GM12878 (cell line): Measurements from ENCODE around the gene OR4E1. TPM values are rescaled to one million over a fixed set of nuclear protein-coding genes. Genes with fewer than 3 reads are reported as not detected.

Experiments
- ATAC-seq: fragments of 200-7000 bp; cut with Tn5 transposase; 3 replicates; pipeline ENCODE4 v1.9.1; 2020; ENCODE audit warnings: mild to moderate bottlenecking, moderate library complexity
- BruUV-seq: library from RNA; stranded (reverse); fragments of 400-500 nt; replicated peaks from 2 replicates; lab custom pipeline; 2021; lab: Mats Ljungman, UMichigan
- CTCF ChIA-PET: fragments of 300-600 bp; sonication (Branson Sonifier 250); formaldehyde crosslinking; extraction: SDS; loops from one replicate; lab custom pipeline; 2021; ENCODE audit warnings: inconsistent platforms; lab: Yijun Ruan, JAX
- POLR2A ChIA-PET: fragments of 350-600 bp; formaldehyde crosslinking; extraction: SDS; loops from one replicate; lab custom pipeline; 2021; ENCODE audit warnings: inconsistent platforms; lab: Charles Lee
- RAD21 ChIA-PET: fragments of 300-600 bp; sonication (Branson Sonifier 250); formaldehyde crosslinking; loops from one replicate; lab custom pipeline; 2023; ENCODE audit warnings: antibody characterized with exemption; ENCODE audit not compliant: unreplicated experiment; lab: Charles Lee
- SMC1A ChIA-PET: fragments of 300-600 bp; sonication (Branson Sonifier 250); formaldehyde crosslinking; loops from one replicate; lab custom pipeline; 2023; ENCODE audit not compliant: unreplicated experiment, uncharacterized antibody; lab: Charles Lee
- DNase-seq: peaks from one replicate; pipeline ENCODE4 v3.0.0-alpha.2; 2011; ENCODE audit warnings: low read depth, low spot score
- FAIRE-seq: peaks from 3 replicates; lab custom pipeline; 2011; peaks lifted over from hg19 to GRCh38; lab: Jason Lieb, UNC
- H2AFZ ChIP-seq: 2 replicates; pipeline ENCODE4 v1.6.0; 2011; ENCODE audit warnings: low read depth, low read length, control low read depth; ENCODE audit not compliant: control insufficient read depth
- H3K27ac ChIP-seq: 2 replicates; pipeline ENCODE4 v1.5.1; 2011; ENCODE audit warnings: control low read depth; ENCODE audit not compliant: control insufficient read depth, insufficient read depth
- H3K27me3 ChIP-seq, 2 experiments: replicated peaks in 1 of 2; 2 replicates each; pipeline versions ENCODE4 v1.6.0 to v1.6.1; 2011; ENCODE audit warnings: low read length in 1 of 2; ENCODE audit not compliant: control insufficient read depth in 2 of 2, insufficient read depth in 2 of 2
- H3K36me3 ChIP-seq, 2 experiments: 2 replicates each; pipeline ENCODE4 v1.5.1; 2011; ENCODE audit warnings: low read length in 1 of 2; ENCODE audit not compliant: control insufficient read depth in 2 of 2, insufficient read depth in 2 of 2
- H3K4me1 ChIP-seq: 2 replicates; pipeline ENCODE4 v1.6.1; 2011; ENCODE audit warnings: mild to moderate bottlenecking, low read length, moderate library complexity, mixed read lengths; ENCODE audit not compliant: control insufficient read depth, insufficient read depth
- H3K4me2 ChIP-seq: 2 replicates; pipeline ENCODE4 v1.6.0; 2011; ENCODE audit warnings: control low read depth; ENCODE audit not compliant: control insufficient read depth, insufficient read depth
- H3K4me3 ChIP-seq: fragments of 200-600 bp; sonication (generic); 2 replicates; pipeline ENCODE4 v1.5.1; 2016
- H3K79me2 ChIP-seq: 2 replicates; pipeline ENCODE4 v1.6.0; 2011; ENCODE audit warnings: low read length; ENCODE audit not compliant: control insufficient read depth, insufficient read depth
- H3K9ac ChIP-seq: 2 replicates; pipeline ENCODE4 v1.8.0; 2011; ENCODE audit warnings: low read length, control low read depth, mixed read lengths; ENCODE audit not compliant: control insufficient read depth, insufficient read depth
- H3K9me3 ChIP-seq: replicated peaks from 3 replicates; pipeline ENCODE4 v1.5.1; 2011; ENCODE audit warnings: mild to moderate bottlenecking, low read length; ENCODE audit not compliant: control insufficient read depth, insufficient read depth
- H4K20me1 ChIP-seq: 2 replicates; pipeline ENCODE4 v1.6.0; 2011; ENCODE audit not compliant: control insufficient read depth, insufficient read depth
- CBX5 ChIP-seq: sonication (generic); IDR thresholded peaks from 2 replicates; pipeline ENCODE4 v1.6.1; 2016; ENCODE audit warnings: low read depth, moderate library complexity, mild to moderate bottlenecking, inconsistent platforms
- CEBPZ ChIP-seq: fragments of 150-350 bp; IDR thresholded peaks from 2 replicates; pipeline ENCODE4 v1.6.1; 2016; ENCODE audit warnings: low read depth, low read length
- HDAC2 ChIP-seq: fragments of 200-600 bp; sonication (generic); IDR thresholded peaks from 2 replicates; pipeline ENCODE4 v1.6.1; 2017
- JUNB ChIP-seq: IDR thresholded peaks from 2 replicates; pipeline ENCODE4 v1.6.1; 2016; ENCODE audit warnings: antibody characterized with exemption, mild to moderate bottlenecking
- SMARCA5 ChIP-seq: fragments of 450-650 bp; IDR thresholded peaks from 2 replicates; pipeline ENCODE4 v1.6.1; 2017; ENCODE audit warnings: mild to moderate bottlenecking
- TCF3 ChIP-seq: IDR thresholded peaks from 2 replicates; pipeline ENCODE4 v1.6.1; 2012; ENCODE audit warnings: low read depth, mild to moderate bottlenecking, low read length, borderline replicate concordance; ENCODE audit not compliant: insufficient read depth
- WGBS: methylation state at CpG from one replicate; pipeline ENCODE4 v1.1.6; 2016; ENCODE audit warnings: low lambda C conversion rate; ENCODE audit not compliant: insufficient replicate concordance, insufficient coverage; ENCODE audit errors: missing lambda C conversion rate; 5-methylcytosine and 5-hydroxymethylcytosine counted together
- in situ Hi-C: fragments of 300-500 bp; cut with MboI; formaldehyde crosslinking; loops from 9 replicates; pipeline ENCODE4 v1.14.3; 2018; ENCODE audit warnings: mixed read lengths
- intact Hi-C: fragments of 100-400 bp; cut with micrococcal nuclease; formaldehyde crosslinking; loops from one replicate; pipeline ENCODE4 v1.14.2; 2022; ENCODE audit not compliant: unreplicated experiment
- polyA plus RNA-seq, 11 experiments: library from polyadenylated mRNA; depleted of rRNA in 4 of 11; unstranded in 6 of 11; stranded (reverse) in 5 of 11; fragments of >200 nt; fragmentation: Nextera tagmentation in 4 of 11; fragmentation: Illumina TruSeq in 1 of 11; extraction: Ambion mirVana in 4 of 11; extraction: Trizol in 1 of 11; gene quantifications; 1 replicate in 1 of 11; 2 replicates in 10 of 11; pipeline versions ENCODE4 v1.2.1 to v1.2.3, GENCODE V29; 2011 to 2016; ENCODE audit warnings: inconsistent platforms in 2 of 11, missing spikeins in 2 of 11, low read depth in 1 of 11
- total RNA-seq, 4 experiments: library from RNA; depleted of rRNA in 3 of 4; stranded (reverse); fragments of >200 nt in 3 of 4; fragmentation: Illumina TruSeq in 1 of 4; extraction: Trizol in 1 of 4; gene quantifications; 2 replicates each; pipeline versions ENCODE4 v1.2.1 to v1.2.3, GENCODE V29; 2013 to 2021
- TF ChIP-seq, protein P1 (sequence below): fragments of 450-650 bp; IDR thresholded peaks from 2 replicates; pipeline ENCODE4 v1.6.1; 2014; ENCODE audit warnings: mild to moderate bottlenecking
- TF ChIP-seq, protein P2 (sequence below): fragments of 450-650 bp; IDR thresholded peaks from 2 replicates; pipeline ENCODE4 v1.6.1; 2017; ENCODE audit warnings: low read depth, mild to moderate bottlenecking, moderate library complexity

Gene OR4E1
- total and polyA plus RNA-seq, 10 of the 15 experiments (the other 5 are each of a cell fraction or from before 2014, with no cell fraction given) = not detected

DNA sequence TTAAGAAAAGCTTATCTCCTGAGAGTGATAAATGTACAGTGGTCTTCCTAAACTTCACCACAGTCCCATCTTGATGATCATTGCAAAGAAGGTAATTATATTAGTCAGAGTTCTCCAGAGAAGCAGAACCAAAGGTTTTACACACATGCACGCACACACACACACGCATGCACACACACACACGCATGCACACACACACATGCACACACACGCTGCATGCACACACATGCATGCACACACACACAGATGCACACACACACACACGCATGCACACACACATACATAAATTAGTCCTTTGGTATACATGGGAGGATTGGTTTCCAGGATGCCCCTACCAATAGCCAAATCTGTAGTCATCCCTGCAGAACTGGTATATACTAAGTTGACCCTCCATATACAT lies 19.4 kb downstream of the OR4E1 start (continued):
- TF ChIP-seq CEBPZ (no peak), HDAC2 (no peak), JUNB (no peak)
- TF ChIP-seq, protein P1, sequence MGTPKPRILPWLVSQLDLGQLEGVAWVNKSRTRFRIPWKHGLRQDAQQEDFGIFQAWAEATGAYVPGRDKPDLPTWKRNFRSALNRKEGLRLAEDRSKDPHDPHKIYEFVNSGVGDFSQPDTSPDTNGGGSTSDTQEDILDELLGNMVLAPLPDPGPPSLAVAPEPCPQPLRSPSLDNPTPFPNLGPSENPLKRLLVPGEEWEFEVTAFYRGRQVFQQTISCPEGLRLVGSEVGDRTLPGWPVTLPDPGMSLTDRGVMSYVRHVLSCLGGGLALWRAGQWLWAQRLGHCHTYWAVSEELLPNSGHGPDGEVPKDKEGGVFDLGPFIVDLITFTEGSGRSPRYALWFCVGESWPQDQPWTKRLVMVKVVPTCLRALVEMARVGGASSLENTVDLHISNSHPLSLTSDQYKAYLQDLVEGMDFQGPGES = no peak

GRCh38 chr14:21653331-21653885 lies 20.2 kb downstream of the OR4E1 start, which contains the start of gene OR4E2:
TSS of gene OR4E2 (plus strand) at chr14:21653835. CDS start at chr14:21665083, 11,248 bp downstream.
- no peak for ATAC-seq
- H4K20me1 ChIP-seq = no peaks in the 10 kb centered on the region
- FAIRE-seq = no peak
- intact Hi-C loops = no loop called here
- 0% methylated on average over 2 of the region's 2 CpGs for WGBS
- no peaks in the 10 kb centered on the region for H3K4me1 ChIP-seq
- no peak within 1 kb of the TSS for H3K4me2 ChIP-seq
- ChIA-PET RAD21 (no interaction called here), CTCF (no interaction called here), POLR2A (no interaction called here), SMC1A (interaction anchor here (0.6 kb wide), 1 partner anchor 361 kb away, joined by 3 read pairs; no protein-coding TSS in a partner anchor)
- no peak within 1 kb of the TSS for H3K4me3 ChIP-seq
- in situ Hi-C loops = no loop called here
- H3K79me2 ChIP-seq = no peaks in the 10 kb centered on the region
- H3K27ac ChIP-seq = no peak within 1 kb of the TSS
- DNase-seq = no peak
- no peaks in the 10 kb centered on the region for H3K27me3 ChIP-seq
- H3K9me3 ChIP-seq = no peaks in the 10 kb centered on the region
- H3K9ac ChIP-seq = no peak within 1 kb of the TSS
- TF ChIP-seq CBX5 = no peak
- TF ChIP-seq, protein P2, sequence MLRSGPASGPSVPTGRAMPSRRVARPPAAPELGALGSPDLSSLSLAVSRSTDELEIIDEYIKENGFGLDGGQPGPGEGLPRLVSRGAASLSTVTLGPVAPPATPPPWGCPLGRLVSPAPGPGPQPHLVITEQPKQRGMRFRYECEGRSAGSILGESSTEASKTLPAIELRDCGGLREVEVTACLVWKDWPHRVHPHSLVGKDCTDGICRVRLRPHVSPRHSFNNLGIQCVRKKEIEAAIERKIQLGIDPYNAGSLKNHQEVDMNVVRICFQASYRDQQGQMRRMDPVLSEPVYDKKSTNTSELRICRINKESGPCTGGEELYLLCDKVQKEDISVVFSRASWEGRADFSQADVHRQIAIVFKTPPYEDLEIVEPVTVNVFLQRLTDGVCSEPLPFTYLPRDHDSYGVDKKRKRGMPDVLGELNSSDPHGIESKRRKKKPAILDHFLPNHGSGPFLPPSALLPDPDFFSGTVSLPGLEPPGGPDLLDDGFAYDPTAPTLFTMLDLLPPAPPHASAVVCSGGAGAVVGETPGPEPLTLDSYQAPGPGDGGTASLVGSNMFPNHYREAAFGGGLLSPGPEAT = no peak
- no peak for TF ChIP-seq TCF3
- no peak for TF ChIP-seq SMARCA5
- BruUV-seq = no TSS peak
- no peak within 1 kb of the TSS for H2AFZ ChIP-seq
- H3K36me3 ChIP-seq = no peaks in the 10 kb centered on the region
